B cell (primary cell): ENCODE measurements around the gene CASK.

Experiments used
- CTCF ChIP-seq: fragments of 200-600 bp; IDR thresholded peaks from one replicate; pipeline ENCODE4 v1.8.0; 2022; ENCODE audit warnings: antibody characterized with exemption, mild to moderate bottlenecking
- EZH2 ChIP-seq: IDR thresholded peaks from 2 replicates; pipeline ENCODE4 v1.6.1; 2012; ENCODE audit warnings: borderline replicate concordance, low read depth, mild to moderate bottlenecking, moderate library complexity, low read length; ENCODE audit not compliant: insufficient read depth, poor library complexity, severe bottlenecking

- no peak for TF ChIP-seq CTCF
- TF ChIP-seq EZH2 = no peak
Measured at GRCh38 chrX:41502004-41502403, 421.4 kb downstream of the CASK start.
